Neural progenitor cell (in vitro differentiated cells): Measurements from ENCODE around the gene ULK4. TPM values are rescaled to one million over a fixed set of nuclear protein-coding genes. Genes with fewer than 3 reads are reported as not detected.
A peak's percentile ranks its signal among the peaks of the same experiment; 100 is the strongest.
"Not testable (repeated sequence)": the region's sequence is repeated elsewhere in the genome, so short reads cannot be mapped to it uniquely, and the experiment has no call there.

Experiments
- DNase-seq: peaks from one replicate; pipeline ENCODE4 v3.0.0-alpha.2; 2016; ENCODE audit warnings: low spot score
- H2AFZ ChIP-seq: fragments of 200-600 bp; sonication (generic); replicated peaks from 2 replicates; pipeline ENCODE4 v1.6.1; 2016; ENCODE audit warnings: antibody characterized with exemption
- H3F3A ChIP-seq: fragments of 200-600 bp; sonication (generic); 2 replicates; pipeline ENCODE4 v1.6.1; 2016; ENCODE audit warnings: antibody characterized with exemption, low read depth
- H3K27ac ChIP-seq: fragments of 200-600 bp; sonication (generic); 2 replicates; pipeline ENCODE4 v1.5.1; 2016; ENCODE audit warnings: mild to moderate bottlenecking
- H3K27me3 ChIP-seq: fragments of 200-600 bp; sonication (generic); 2 replicates; pipeline ENCODE4 v1.6.1; 2016; ENCODE audit warnings: mild to moderate bottlenecking, moderate library complexity
- H3K36me3 ChIP-seq: fragments of 200-600 bp; sonication (generic); 2 replicates; pipeline ENCODE4 v1.5.1; 2016
- H3K4me1 ChIP-seq: fragments of 200-600 bp; sonication (generic); 2 replicates; pipeline ENCODE4 v1.6.1; 2016; ENCODE audit warnings: mixed run types
- H3K4me2 ChIP-seq: fragments of 200-600 bp; sonication (generic); 2 replicates; pipeline ENCODE4 v1.6.1; 2016
- H3K4me3 ChIP-seq: fragments of 200-600 bp; sonication (generic); 2 replicates; pipeline ENCODE4 v1.5.1; 2016
- H3K79me2 ChIP-seq: fragments of 200-600 bp; sonication (generic); 2 replicates; pipeline ENCODE4 v1.6.1; 2016; ENCODE audit warnings: low read depth
- H3K9ac ChIP-seq: fragments of 200-600 bp; sonication (generic); 2 replicates; pipeline ENCODE4 v1.6.1; 2016
- H3K9me3 ChIP-seq: fragments of 200-600 bp; sonication (generic); 2 replicates; pipeline ENCODE4 v1.5.1; 2016; ENCODE audit warnings: low read depth
- H4K20me1 ChIP-seq: fragments of 200-600 bp; sonication (generic); 2 replicates; pipeline ENCODE4 v1.6.1; 2016; ENCODE audit warnings: low read depth
- H3K27ac Mint-ChIP-seq: 3 replicates; pipeline ENCODE4 v1.8.0; 2021; ENCODE audit warnings: mixed read lengths
- H3K27me3 Mint-ChIP-seq: 2 replicates; pipeline ENCODE4 v1.8.0; 2022; ENCODE audit warnings: low read depth, mild to moderate bottlenecking, inconsistent platforms, moderate library complexity, mixed read lengths; ENCODE audit not compliant: insufficient read depth
- H3K36me3 Mint-ChIP-seq: 3 replicates; pipeline ENCODE4 v1.8.0; 2021; ENCODE audit warnings: mixed read lengths
- H3K4me1 Mint-ChIP-seq: 3 replicates; pipeline ENCODE4 v1.8.0; 2021; ENCODE audit warnings: mixed read lengths
- H3K4me3 Mint-ChIP-seq: 3 replicates; pipeline ENCODE4 v1.8.0; 2021; ENCODE audit warnings: mild to moderate bottlenecking, moderate library complexity, mixed read lengths
- H3K9me3 Mint-ChIP-seq: 3 replicates; pipeline ENCODE4 v1.8.0; 2020; ENCODE audit warnings: mixed read lengths
- EZH2 ChIP-seq: fragments of 200-600 bp; sonication (generic); IDR thresholded peaks from 2 replicates; pipeline ENCODE4 v1.6.1; 2017; ENCODE audit warnings: antibody characterized with exemption, mild to moderate bottlenecking, moderate library complexity
- EZH2phosphoT487 ChIP-seq: fragments of 200-600 bp; sonication (generic); IDR thresholded peaks from 2 replicates; pipeline ENCODE4 v1.6.1; 2017; ENCODE audit warnings: antibody characterized with exemption
- total RNA-seq: library from RNA; depleted of rRNA; stranded (reverse); fragments of >200 nt; gene quantifications from 2 replicates; pipeline ENCODE4 v1.2.3, GENCODE V29; 2015; ENCODE audit warnings: low replicate concordance
- TF ChIP-seq, protein P1 (sequence below): fragments of 200-600 bp; sonication (generic); IDR thresholded peaks from 2 replicates; pipeline ENCODE4 v1.5.1; 2017; ENCODE audit warnings: antibody characterized with exemption, mild to moderate bottlenecking

Gene ULK4
- total RNA-seq, 1 donor from 2014 or later, result 33.0 TPM

DNA sequence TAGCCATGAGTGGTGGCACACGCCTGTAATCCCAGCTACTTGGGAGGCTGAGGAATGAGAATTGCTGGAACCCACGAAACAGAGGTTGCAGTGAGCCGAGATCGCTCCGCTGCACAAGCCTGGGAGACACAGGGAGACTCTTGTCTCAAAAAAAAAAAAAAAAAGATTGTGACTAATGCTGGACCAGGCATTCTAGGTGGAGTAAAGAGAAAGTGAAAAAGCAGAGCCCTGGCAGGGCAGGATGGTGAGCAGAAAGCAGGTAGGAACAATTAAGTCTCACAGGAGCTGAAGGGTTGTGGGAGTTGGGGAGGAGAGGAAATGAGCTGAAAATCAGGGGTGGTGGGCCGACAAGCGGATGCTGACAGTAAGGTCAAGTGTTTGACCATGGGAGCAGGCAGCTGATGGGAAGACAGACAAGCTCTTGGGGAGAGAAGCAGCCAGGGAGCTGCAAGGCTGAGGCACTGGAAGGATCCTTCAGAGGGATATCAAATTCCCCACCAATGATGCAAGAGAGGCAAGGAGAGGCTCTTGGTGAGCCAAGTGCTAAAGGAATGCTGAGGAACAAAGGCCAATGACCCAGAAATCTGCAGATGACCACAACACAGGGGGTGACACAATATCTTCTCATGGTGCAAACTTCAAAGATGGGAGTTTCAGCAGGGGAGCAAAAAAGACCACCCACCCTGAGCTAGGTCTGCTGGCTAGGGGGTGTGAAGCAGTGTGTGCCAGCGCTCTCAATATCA, 251.1 kb downstream of the ULK4 start:
- H3K27me3 Mint-ChIP-seq, result peaks cover 2% of the 10 kb centered on the region
- H3F3A ChIP-seq, result no peaks in the 10 kb centered on the region
- H3K4me3 Mint-ChIP-seq, result no peak overlapping the region
- H3K27ac ChIP-seq, result no peak overlapping the region
- H3K9ac ChIP-seq, result no peak overlapping the region
- no peaks in the 10 kb centered on the region for H3K4me1 ChIP-seq
- H4K20me1 ChIP-seq, result no peaks in the 10 kb centered on the region
- no peaks in the 10 kb centered on the region for H3K9me3 ChIP-seq
- H3K79me2 ChIP-seq, result no peaks in the 10 kb centered on the region
- peak; percentile 25 for DNase-seq
- H3K36me3 ChIP-seq, result no peaks in the 10 kb centered on the region
- no peak overlapping the region for H3K4me2 ChIP-seq
- H3K27ac Mint-ChIP-seq, result peak overlapping the region; percentile 68
- H3K9me3 Mint-ChIP-seq, result no peaks in the 10 kb centered on the region
- no peaks in the 10 kb centered on the region for H3K36me3 Mint-ChIP-seq
- TF ChIP-seq EZH2phosphoT487 (no peak), EZH2 (no peak)
- TF ChIP-seq, protein P1, sequence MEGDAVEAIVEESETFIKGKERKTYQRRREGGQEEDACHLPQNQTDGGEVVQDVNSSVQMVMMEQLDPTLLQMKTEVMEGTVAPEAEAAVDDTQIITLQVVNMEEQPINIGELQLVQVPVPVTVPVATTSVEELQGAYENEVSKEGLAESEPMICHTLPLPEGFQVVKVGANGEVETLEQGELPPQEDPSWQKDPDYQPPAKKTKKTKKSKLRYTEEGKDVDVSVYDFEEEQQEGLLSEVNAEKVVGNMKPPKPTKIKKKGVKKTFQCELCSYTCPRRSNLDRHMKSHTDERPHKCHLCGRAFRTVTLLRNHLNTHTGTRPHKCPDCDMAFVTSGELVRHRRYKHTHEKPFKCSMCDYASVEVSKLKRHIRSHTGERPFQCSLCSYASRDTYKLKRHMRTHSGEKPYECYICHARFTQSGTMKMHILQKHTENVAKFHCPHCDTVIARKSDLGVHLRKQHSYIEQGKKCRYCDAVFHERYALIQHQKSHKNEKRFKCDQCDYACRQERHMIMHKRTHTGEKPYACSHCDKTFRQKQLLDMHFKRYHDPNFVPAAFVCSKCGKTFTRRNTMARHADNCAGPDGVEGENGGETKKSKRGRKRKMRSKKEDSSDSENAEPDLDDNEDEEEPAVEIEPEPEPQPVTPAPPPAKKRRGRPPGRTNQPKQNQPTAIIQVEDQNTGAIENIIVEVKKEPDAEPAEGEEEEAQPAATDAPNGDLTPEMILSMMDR, result no peak
- H3K4me1 Mint-ChIP-seq, result peaks cover 12% of the 10 kb centered on the region
- no peak overlapping the region for H2AFZ ChIP-seq
- H3K4me3 ChIP-seq, result no peak overlapping the region
- H3K27me3 ChIP-seq, result no peaks in the 10 kb centered on the region

DNA sequence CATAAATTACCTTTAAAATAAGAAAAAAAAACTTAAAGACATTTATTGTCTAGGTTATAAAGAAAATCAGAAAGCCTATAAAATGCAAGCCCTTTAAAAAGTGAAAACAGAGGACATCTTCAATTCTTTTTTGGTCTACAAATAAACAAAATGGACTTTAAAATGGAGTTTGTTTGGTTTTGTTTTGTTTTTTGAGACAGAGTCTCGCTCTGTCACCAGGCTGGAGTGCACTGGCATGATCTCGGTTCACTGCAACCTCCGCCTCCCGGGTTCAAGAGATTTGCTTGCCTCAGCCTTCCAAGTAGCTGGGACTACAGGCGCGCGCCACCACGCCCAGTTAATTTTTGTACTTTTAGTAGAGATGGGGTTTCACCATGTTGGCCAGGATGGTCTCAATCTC, 252.7 kb downstream of the ULK4 start:
- not testable (repeated sequence) for H2AFZ ChIP-seq, H3K27me3 Mint-ChIP-seq, H3K4me3 Mint-ChIP-seq, H3K27ac ChIP-seq, H4K20me1 ChIP-seq, H3K79me2 ChIP-seq, H3K36me3 Mint-ChIP-seq, H3K4me1 ChIP-seq, H3K27me3 ChIP-seq, H3K4me2 ChIP-seq, H3F3A ChIP-seq, H3K4me3 ChIP-seq, H3K36me3 ChIP-seq, DNase-seq, H3K9ac ChIP-seq, H3K27ac Mint-ChIP-seq, H3K9me3 Mint-ChIP-seq, H3K9me3 ChIP-seq
- H3K4me1 Mint-ChIP-seq, result peaks cover 12% of the 10 kb centered on the region

DNA sequence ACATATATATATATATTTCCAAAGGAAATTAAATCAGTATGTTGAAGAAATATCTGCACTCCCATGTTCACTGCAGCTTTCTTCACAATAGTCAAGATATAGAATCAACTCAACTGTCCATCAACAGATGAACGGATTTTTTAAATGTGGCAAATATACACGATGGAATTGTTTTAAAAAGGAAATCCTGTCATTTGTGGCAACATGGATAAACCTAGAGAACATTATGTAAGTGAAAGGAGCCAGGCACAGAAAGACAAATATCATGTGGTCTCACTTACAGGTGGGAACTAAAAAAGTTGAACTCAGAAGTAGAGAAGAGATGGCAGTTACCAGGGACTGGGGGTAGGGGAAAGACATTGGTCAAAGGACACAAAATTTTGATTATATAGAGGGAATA, 253.7 kb downstream of the ULK4 start:
- Histone ChIP-seq H3K27ac (no peak overlapping the region), H3K4me2 (no peak overlapping the region), H3K9ac (no peak overlapping the region), H3K79me2 (no peaks in the 10 kb centered on the region), H4K20me1 (no peaks in the 10 kb centered on the region), H3K36me3 (no peaks in the 10 kb centered on the region), H3K27me3 (no peaks in the 10 kb centered on the region), H3K4me3 (no peak overlapping the region), H3K9me3 (no peaks in the 10 kb centered on the region), H3F3A (no peaks in the 10 kb centered on the region), H2AFZ (no peak overlapping the region), H3K4me1 (no peaks in the 10 kb centered on the region)
- Mint-ChIP-seq H3K9me3 (no peaks in the 10 kb centered on the region), H3K27ac (no peak overlapping the region), H3K27me3 (peaks cover 2% of the 10 kb centered on the region), H3K4me1 (peaks cover 12% of the 10 kb centered on the region), H3K36me3 (no peaks in the 10 kb centered on the region), H3K4me3 (no peak overlapping the region)
- TF ChIP-seq, protein P1, result no peak
- no peak for TF ChIP-seq EZH2
- no peak for TF ChIP-seq EZH2phosphoT487
- DNase-seq, result no peak

DNA sequence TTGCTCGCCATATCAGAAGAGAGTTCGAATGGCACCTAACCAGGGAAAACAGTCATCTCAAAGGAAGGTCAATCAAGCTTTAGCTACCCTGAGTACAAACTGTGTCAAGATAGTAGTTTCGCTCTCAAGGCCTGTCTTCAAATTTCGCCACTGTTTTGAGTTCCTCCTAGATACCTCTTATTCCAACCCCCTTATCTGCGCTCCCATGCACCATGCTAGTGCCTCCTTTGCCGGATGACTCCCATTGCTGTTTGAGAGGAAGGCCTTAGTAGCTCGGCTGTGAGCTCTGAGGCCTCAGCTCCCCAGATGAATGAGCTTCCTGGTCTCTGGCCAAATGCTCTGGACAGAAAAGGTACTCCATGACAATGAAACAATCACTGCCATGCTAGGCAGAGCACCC, 256.0 kb downstream of the ULK4 start:
- no peak overlapping the region for H2AFZ ChIP-seq
- H3K4me1 ChIP-seq, result no peaks in the 10 kb centered on the region
- Mint-ChIP-seq H3K36me3 (no peaks in the 10 kb centered on the region), H3K27me3 (peaks cover 2% of the 10 kb centered on the region), H3K9me3 (no peaks in the 10 kb centered on the region), H3K27ac (peak overlapping the region; percentile 34), H3K4me1 (peaks cover 4% of the 10 kb centered on the region), H3K4me3 (no peak overlapping the region)
- no peaks in the 10 kb centered on the region for H3K79me2 ChIP-seq
- no peaks in the 10 kb centered on the region for H3K36me3 ChIP-seq
- H3K27ac ChIP-seq, result no peak overlapping the region
- no peaks in the 10 kb centered on the region for H3K9me3 ChIP-seq
- DNase-seq, result no peak
- no peak overlapping the region for H3K4me2 ChIP-seq
- no peaks in the 10 kb centered on the region for H4K20me1 ChIP-seq
- H3F3A ChIP-seq, result no peaks in the 10 kb centered on the region
- no peaks in the 10 kb centered on the region for H3K27me3 ChIP-seq
- TF ChIP-seq, protein P1, result no peak
- no peak for TF ChIP-seq EZH2phosphoT487
- H3K4me3 ChIP-seq, result no peak overlapping the region
- H3K9ac ChIP-seq, result no peak overlapping the region
